GM23338 (cell line): ENCODE measurements around the gene ANAPC13. TPM values are rescaled to one million over a fixed set of nuclear protein-coding genes. Genes with fewer than 3 reads are reported as not detected.

Source experiments
- ATAC-seq: fragments of 200-7000 bp; cut with Tn5 transposase; 3 replicates; pipeline ENCODE4 v1.9.1; 2020
- DNase-seq: peaks from one replicate; pipeline ENCODE4 v3.0.0-alpha.2; 2015; ENCODE audit warnings: low spot score
- H2AFZ ChIP-seq: fragments of 200-600 bp; sonication (generic); 2 replicates; pipeline ENCODE4 v1.8.0; 2016; ENCODE audit warnings: antibody characterized with exemption, mild to moderate bottlenecking, moderate library complexity
- H3F3A ChIP-seq: fragments of 200-600 bp; sonication (generic); replicated peaks from 2 replicates; pipeline ENCODE4 v1.8.0; 2017; ENCODE audit warnings: antibody characterized with exemption, mixed run types, low read depth
- H3K27ac ChIP-seq: fragments of 200-600 bp; sonication (generic); 2 replicates; pipeline ENCODE4 v1.6.1; 2016; ENCODE audit warnings: low read depth
- H3K27me3 ChIP-seq: fragments of 200-600 bp; sonication (generic); 2 replicates; pipeline ENCODE4 v1.8.0; 2016; ENCODE audit warnings: mild to moderate bottlenecking, mixed run types, moderate library complexity; ENCODE audit not compliant: insufficient read depth
- H3K36me3 ChIP-seq: fragments of 200-600 bp; sonication (generic); 2 replicates; pipeline ENCODE4 v1.8.0; 2016; ENCODE audit warnings: mild to moderate bottlenecking; ENCODE audit not compliant: insufficient read depth
- H3K4me1 ChIP-seq: fragments of 200-600 bp; sonication (generic); 2 replicates; pipeline ENCODE4 v1.8.0; 2016; ENCODE audit warnings: mild to moderate bottlenecking, moderate library complexity; ENCODE audit not compliant: insufficient read depth
- H3K4me2 ChIP-seq: fragments of 200-600 bp; sonication (generic); 2 replicates; pipeline ENCODE4 v1.7.1; 2017; ENCODE audit warnings: mixed run types
- H3K4me3 ChIP-seq: fragments of 200-600 bp; sonication (generic); 2 replicates; pipeline ENCODE4 v1.6.1; 2016; ENCODE audit warnings: mixed run types
- H3K79me2 ChIP-seq: fragments of 200-600 bp; sonication (generic); replicated peaks from 2 replicates; pipeline ENCODE4 v1.8.0; 2017; ENCODE audit warnings: mild to moderate bottlenecking; ENCODE audit not compliant: insufficient read depth
- H3K9me2 ChIP-seq: fragments of 200-600 bp; sonication (generic); 2 replicates; pipeline ENCODE4 v1.8.0; 2017; ENCODE audit not compliant: insufficient read depth
- H4K20me1 ChIP-seq: fragments of 200-600 bp; sonication (generic); replicated peaks from 2 replicates; pipeline ENCODE4 v1.8.0; 2017; ENCODE audit warnings: mild to moderate bottlenecking; ENCODE audit not compliant: insufficient read depth
- H3K27ac Mint-ChIP-seq: 2 replicates; pipeline ENCODE4 v1.8.0; 2020; ENCODE audit warnings: inconsistent platforms, mild to moderate bottlenecking, moderate library complexity, mixed read lengths
- H3K27me3 Mint-ChIP-seq: 3 replicates; pipeline ENCODE4 v1.8.0; 2022; ENCODE audit warnings: low read depth, mild to moderate bottlenecking, moderate library complexity, mixed read lengths, inconsistent platforms; ENCODE audit not compliant: insufficient read depth, poor library complexity
- H3K36me3 Mint-ChIP-seq: 3 replicates; pipeline ENCODE4 v1.8.0; 2021; ENCODE audit warnings: low read depth, mild to moderate bottlenecking, inconsistent platforms, moderate library complexity, mixed read lengths
- H3K4me1 Mint-ChIP-seq: 3 replicates; pipeline ENCODE4 v1.8.0; 2020; ENCODE audit warnings: mild to moderate bottlenecking, inconsistent platforms, mixed read lengths
- H3K4me3 Mint-ChIP-seq: 3 replicates; pipeline ENCODE4 v1.8.0; 2021; ENCODE audit warnings: moderate library complexity, mild to moderate bottlenecking, inconsistent platforms, mixed read lengths
- H3K9me3 Mint-ChIP-seq: 3 replicates; pipeline ENCODE4 v1.8.0; 2020; ENCODE audit warnings: moderate library complexity, mild to moderate bottlenecking, inconsistent platforms, mixed read lengths
- NANOG ChIP-seq: IDR thresholded peaks from 2 replicates; pipeline ENCODE4 v1.6.1; 2016; ENCODE audit warnings: antibody characterized with exemption, borderline replicate concordance
- POLR2AphosphoS5 ChIP-seq: IDR thresholded peaks from 2 replicates; pipeline ENCODE4 v1.6.1; 2016; ENCODE audit warnings: antibody characterized with exemption, low read depth
- ZNF331 ChIP-seq: fragments of 250-450 bp; sonication (Bioruptor Pico); IDR thresholded peaks from 2 replicates; pipeline ENCODE4 v1.5.0; 2020; ENCODE audit warnings: low read depth, mild to moderate bottlenecking, moderate library complexity
- polyA plus RNA-seq: library from polyadenylated mRNA; unstranded; fragments of >200 nt; fragmentation: Nextera tagmentation; extraction: Ambion mirVana; gene quantifications from 2 replicates; pipeline ENCODE4 v1.2.1, GENCODE V29; 2016
- total RNA-seq: library from RNA; depleted of rRNA; stranded (reverse); fragments of >200 nt; shearing (Covaris generic); gene quantifications from 2 replicates; pipeline ENCODE4 v1.2.3, GENCODE V29; 2014
- TF ChIP-seq, protein P1 (sequence below): fragments of 250-450 bp; sonication (Bioruptor Pico); IDR thresholded peaks from 2 replicates; pipeline ENCODE4 v1.5.0; 2020; ENCODE audit warnings: mild to moderate bottlenecking, moderate library complexity
- TF ChIP-seq, protein P2 (sequence below), 2 experiments: fragments of 200-600 bp in 1 of 2; sonication (generic) in 1 of 2; conservative IDR thresholded peaks; 2 replicates each; pipeline versions ENCODE4 v1.5.1 to v1.6.1; 2016 to 2017; ENCODE audit warnings: antibody characterized with exemption in 2 of 2, low read depth in 2 of 2, mild to moderate bottlenecking in 2 of 2, moderate library complexity in 1 of 2

The ANAPC13 gene
- total and polyA plus RNA-seq, 2 experiments from 2014 or later = 44.4 to 76.8 TPM

DNA sequence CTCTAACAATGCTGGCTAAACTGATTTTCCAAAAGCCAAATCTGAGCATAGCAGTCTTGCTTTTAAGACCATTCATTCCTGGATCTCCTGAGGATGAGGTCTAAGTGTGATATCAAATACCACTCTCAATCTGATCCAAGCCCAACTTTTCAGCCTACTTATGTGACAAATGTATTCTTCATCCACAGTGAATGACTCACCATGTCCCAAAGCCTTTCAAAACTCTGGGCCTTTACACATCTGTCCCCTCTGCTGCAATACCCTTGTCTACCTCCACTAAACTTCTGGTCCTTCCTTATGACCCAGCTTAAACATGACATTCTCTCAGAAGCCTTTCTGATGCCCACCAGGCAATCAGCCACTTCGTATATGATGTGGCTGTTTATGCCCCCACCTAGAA, 4.6 kb downstream of the ANAPC13 start (continued):
- TF ChIP-seq, protein P1, sequence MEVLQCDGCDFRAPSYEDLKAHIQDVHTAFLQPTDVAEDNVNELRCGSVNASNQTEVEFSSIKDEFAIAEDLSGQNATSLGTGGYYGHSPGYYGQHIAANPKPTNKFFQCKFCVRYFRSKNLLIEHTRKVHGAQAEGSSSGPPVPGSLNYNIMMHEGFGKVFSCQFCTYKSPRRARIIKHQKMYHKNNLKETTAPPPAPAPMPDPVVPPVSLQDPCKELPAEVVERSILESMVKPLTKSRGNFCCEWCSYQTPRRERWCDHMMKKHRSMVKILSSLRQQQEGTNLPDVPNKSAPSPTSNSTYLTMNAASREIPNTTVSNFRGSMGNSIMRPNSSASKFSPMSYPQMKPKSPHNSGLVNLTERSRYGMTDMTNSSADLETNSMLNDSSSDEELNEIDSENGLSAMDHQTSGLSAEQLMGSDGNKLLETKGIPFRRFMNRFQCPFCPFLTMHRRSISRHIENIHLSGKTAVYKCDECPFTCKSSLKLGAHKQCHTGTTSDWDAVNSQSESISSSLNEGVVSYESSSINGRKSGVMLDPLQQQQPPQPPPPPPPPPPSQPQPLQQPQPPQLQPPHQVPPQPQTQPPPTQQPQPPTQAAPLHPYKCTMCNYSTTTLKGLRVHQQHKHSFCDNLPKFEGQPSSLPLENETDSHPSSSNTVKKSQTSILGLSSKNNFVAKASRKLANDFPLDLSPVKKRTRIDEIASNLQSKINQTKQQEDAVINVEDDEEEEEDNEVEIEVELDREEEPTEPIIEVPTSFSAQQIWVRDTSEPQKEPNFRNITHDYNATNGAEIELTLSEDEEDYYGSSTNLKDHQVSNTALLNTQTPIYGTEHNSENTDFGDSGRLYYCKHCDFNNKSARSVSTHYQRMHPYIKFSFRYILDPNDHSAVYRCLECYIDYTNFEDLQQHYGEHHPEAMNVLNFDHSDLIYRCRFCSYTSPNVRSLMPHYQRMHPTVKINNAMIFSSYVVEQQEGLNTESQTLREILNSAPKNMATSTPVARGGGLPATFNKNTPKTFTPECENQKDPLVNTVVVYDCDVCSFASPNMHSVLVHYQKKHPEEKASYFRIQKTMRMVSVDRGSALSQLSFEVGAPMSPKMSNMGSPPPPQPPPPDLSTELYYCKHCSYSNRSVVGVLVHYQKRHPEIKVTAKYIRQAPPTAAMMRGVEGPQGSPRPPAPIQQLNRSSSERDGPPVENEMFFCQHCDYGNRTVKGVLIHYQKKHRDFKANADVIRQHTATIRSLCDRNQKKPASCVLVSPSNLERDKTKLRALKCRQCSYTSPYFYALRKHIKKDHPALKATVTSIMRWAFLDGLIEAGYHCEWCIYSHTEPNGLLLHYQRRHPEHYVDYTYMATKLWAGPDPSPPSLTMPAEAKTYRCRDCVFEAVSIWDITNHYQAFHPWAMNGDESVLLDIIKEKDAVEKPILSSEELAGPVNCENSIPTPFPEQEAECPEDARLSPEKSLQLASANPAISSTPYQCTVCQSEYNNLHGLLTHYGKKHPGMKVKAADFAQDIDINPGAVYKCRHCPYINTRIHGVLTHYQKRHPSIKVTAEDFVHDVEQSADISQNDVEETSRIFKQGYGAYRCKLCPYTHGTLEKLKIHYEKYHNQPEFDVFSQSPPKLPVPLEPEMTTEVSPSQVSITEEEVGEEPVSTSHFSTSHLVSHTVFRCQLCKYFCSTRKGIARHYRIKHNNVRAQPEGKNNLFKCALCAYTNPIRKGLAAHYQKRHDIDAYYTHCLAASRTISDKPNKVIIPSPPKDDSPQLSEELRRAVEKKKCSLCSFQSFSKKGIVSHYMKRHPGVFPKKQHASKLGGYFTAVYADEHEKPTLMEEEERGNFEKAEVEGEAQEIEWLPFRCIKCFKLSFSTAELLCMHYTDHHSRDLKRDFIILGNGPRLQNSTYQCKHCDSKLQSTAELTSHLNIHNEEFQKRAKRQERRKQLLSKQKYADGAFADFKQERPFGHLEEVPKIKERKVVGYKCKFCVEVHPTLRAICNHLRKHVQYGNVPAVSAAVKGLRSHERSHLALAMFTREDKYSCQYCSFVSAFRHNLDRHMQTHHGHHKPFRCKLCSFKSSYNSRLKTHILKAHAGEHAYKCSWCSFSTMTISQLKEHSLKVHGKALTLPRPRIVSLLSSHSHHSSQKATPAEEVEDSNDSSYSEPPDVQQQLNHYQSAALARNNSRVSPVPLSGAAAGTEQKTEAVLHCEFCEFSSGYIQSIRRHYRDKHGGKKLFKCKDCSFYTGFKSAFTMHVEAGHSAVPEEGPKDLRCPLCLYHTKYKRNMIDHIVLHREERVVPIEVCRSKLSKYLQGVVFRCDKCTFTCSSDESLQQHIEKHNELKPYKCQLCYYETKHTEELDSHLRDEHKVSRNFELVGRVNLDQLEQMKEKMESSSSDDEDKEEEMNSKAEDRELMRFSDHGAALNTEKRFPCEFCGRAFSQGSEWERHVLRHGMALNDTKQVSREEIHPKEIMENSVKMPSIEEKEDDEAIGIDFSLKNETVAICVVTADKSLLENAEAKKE (CRISPR knock-in tag) = no peak
- TF ChIP-seq, protein P2, sequence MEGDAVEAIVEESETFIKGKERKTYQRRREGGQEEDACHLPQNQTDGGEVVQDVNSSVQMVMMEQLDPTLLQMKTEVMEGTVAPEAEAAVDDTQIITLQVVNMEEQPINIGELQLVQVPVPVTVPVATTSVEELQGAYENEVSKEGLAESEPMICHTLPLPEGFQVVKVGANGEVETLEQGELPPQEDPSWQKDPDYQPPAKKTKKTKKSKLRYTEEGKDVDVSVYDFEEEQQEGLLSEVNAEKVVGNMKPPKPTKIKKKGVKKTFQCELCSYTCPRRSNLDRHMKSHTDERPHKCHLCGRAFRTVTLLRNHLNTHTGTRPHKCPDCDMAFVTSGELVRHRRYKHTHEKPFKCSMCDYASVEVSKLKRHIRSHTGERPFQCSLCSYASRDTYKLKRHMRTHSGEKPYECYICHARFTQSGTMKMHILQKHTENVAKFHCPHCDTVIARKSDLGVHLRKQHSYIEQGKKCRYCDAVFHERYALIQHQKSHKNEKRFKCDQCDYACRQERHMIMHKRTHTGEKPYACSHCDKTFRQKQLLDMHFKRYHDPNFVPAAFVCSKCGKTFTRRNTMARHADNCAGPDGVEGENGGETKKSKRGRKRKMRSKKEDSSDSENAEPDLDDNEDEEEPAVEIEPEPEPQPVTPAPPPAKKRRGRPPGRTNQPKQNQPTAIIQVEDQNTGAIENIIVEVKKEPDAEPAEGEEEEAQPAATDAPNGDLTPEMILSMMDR (conservative IDR thresholded peaks at IDR 0.05; ENCODE audit: low read depth in 2 of 2) = no peak

DNA sequence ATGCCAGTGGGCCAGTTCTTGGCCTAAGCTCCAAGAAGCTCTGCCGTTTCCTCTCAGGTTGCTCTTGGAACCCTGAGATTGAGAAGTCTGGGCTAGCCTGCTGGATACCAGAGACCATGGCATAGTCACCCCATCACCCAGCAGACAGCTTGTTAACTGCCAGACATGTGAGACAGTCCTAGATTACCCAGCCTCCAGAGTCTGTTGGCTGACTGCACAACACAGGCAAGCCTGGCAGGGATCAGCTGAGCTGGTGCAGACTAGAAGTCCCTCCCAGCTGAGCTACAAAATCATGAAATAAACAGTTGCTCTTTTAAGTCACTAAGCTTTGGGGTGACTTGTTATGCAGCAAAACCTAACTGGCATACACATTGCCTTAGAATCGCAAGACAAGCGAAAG, 5.2 kb downstream of the ANAPC13 start:
- Histone ChIP-seq H3K27me3 (no peaks in the 10 kb centered on the region), H4K20me1 (peaks cover 4% of the 10 kb centered on the region; the same call in 1 of the 2 replicates), H2AFZ (no peak overlapping the region), H3K4me1 (peaks cover 9% of the 10 kb centered on the region), H3K9me2 (no peaks in the 10 kb centered on the region), H3K4me2 (no peak overlapping the region), H3F3A (0 out of 2 replicates have a peak, but pooled peaks cover 3% of the 10 kb centered on the region), H3K79me2 (peaks cover 14% of the 10 kb centered on the region), H3K27ac (no peak overlapping the region), H3K4me3 (no peak overlapping the region), H3K36me3 (peaks cover 39% of the 10 kb centered on the region)
- DNase-seq (no peak), ATAC-seq (no peak)
- Mint-ChIP-seq H3K9me3 (no peaks in the 10 kb centered on the region), H3K4me3 (no peak overlapping the region), H3K27me3 (peaks cover 6% of the 10 kb centered on the region), H3K27ac (no peak overlapping the region), H3K36me3 (peaks cover 70% of the 10 kb centered on the region), H3K4me1 (peaks cover 10% of the 10 kb centered on the region)
- TF ChIP-seq, protein P1 (CRISPR knock-in tag) = no peak
- TF ChIP-seq POLR2AphosphoS5 = no peak
- TF ChIP-seq NANOG = no peak
- TF ChIP-seq ZNF331 (CRISPR knock-in tag) = no peak
